ENCODE measurements around the gene BLTP2.
"Not testable (repeated sequence)": the region's sequence is repeated elsewhere in the genome, so short reads cannot be mapped to it uniquely, and the experiment has no call there.

The BLTP2 gene

DNA sequence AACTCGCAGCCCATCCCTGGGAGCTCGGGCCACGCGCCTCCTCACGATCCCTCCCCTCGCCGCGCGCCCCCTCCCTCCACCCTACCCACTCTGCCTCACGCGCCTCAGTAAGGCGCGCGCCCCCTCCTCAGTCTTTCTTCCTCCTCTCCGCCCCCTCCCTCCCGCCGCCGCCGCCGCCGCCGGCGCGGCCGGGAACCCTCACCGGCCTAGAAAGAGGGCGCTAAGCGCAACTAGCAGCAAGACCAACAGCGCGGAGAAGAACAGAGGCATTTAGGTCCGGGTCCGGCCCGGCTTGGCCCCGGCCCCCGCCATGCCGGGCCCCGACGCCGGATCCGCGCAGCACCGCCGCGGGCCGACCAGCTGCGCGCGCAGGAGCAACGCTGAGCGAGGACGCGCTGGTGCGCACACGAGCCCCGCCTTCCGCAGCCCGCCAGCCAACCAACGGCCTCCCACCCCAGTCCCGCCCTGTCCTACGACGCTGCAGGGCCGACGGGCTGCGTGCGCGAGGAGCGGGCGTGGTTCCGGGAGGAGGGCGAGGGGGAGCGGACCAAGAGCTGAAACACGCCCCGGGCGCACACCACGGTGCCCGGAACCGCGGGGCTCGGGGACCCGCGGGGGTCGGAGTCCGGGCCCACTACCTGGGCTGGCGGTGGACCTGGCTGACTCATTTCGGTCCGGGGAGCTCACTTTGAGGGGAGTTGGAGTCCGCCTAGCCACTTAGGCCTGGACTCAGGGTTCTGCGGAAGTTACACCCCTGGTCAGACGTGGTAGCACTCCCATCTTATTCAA lies at the start of gene BLTP2:
Gene BLTP2 (minus strand): TSS at position 372 of the 789 bp plus-strand sequence. CDS start 102 bp downstream, at position 270.
- peak; percentile 97 for DNase-seq
- in situ Hi-C loops (cut with HindIII; ENCODE audit: low pct_ligation_motif_present, low pct_unique_long_range_greater_than_20kb, low sequenced_read_pairs) = no loop called here

DNA sequence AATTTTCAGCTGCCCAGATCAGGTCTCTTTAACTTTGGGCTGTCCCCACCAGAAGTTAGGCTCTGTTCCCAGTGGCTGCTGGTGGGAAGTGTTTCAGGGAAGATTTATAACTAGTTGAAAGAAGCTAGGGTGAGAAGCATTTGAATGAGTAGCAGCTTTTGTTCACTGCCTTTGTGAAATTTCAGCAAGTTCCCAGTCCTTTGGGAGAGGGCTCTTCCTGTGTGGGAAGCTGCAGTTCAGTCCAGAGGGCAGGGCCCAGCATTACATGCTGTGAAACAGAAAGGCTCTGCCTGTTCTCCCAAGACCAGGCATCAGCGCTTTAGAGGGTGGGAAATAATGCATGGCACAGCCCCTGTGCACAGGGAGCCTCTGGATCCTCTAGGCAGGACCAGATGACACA lies 48.9 kb upstream of the BLTP2 start:
- in situ Hi-C loops (cut with HindIII; ENCODE audit: low pct_ligation_motif_present, low pct_unique_long_range_greater_than_20kb, low sequenced_read_pairs) = no loop called here
- DNase-seq = no peak

DNA sequence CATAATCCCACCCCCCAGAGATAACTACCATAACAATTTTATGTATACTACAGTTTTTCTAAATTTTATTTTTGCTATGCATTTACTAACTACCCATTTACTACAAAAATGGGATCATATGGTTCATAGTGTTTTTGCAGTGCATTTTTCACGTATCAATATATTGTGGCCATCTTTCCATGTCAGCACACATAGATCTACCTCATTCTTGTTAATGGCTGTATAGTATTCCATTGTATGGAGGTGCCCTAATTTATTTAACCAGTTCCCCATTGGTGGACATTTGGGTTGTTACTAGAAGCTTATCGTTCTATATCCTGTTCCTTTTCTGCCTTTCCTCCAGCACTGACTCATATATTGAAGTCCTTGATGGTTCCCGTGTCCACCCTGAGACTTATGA lies 44.1 kb upstream of the BLTP2 start:
- in situ Hi-C loops (cut with HindIII; ENCODE audit: low pct_ligation_motif_present, low pct_unique_long_range_greater_than_20kb, low sequenced_read_pairs) = no loop called here

GRCh38 chr17:28688481-28688880 lies 43.5 kb upstream of the BLTP2 start:
- no peak for DNase-seq
- in situ Hi-C loops (cut with HindIII; ENCODE audit: low pct_ligation_motif_present, low pct_unique_long_range_greater_than_20kb, low sequenced_read_pairs) = no loop called here

More for the DNA sequence above, 44.1 kb upstream of the BLTP2 start:
- no peak for DNase-seq

GRCh38 chr17:28686296-28686695 lies 41.3 kb upstream of the BLTP2 start:
- in situ Hi-C loops (cut with HindIII; ENCODE audit: low pct_ligation_motif_present, low pct_unique_long_range_greater_than_20kb, low sequenced_read_pairs) = no loop called here
- DNase-seq = no peak

DNA sequence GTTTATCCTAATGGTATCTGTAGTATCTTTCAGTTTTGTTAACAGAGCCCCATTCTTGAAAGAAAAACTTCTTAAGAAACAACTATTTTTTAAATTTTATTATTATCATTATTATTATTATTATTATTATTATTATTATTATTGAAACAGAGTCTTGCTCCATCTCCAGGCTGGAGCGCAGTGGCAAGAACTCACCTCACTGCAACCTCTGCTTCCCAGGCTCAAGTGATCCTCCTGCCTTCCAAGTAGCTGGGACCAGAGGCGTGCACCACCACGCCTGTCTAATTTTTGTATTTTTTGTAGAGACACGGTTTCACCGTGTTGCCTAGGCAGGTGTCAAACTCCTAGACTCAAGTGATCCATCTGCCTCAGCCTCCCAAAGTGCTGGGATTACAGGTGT lies 40.4 kb upstream of the BLTP2 start:
- DNase-seq = no peak
- in situ Hi-C loops (cut with HindIII; ENCODE audit: low pct_ligation_motif_present, low pct_unique_long_range_greater_than_20kb, low sequenced_read_pairs) = no loop called here

- in situ Hi-C loops (cut with HindIII; ENCODE audit: low pct_ligation_motif_present, low pct_unique_long_range_greater_than_20kb, low sequenced_read_pairs) = no loop called here
- DNase-seq = peak; percentile 69
These were observed 40.0 kb upstream of the BLTP2 start for GRCh38 chr17:28684963-28685362.

- DNase-seq = no peak
- in situ Hi-C loops (cut with HindIII; ENCODE audit: low pct_ligation_motif_present, low pct_unique_long_range_greater_than_20kb, low sequenced_read_pairs) = no loop called here
These were observed 37.7 kb upstream of the BLTP2 start for GRCh38 chr17:28682655-28683054.

GRCh38 chr17:28675980-28676379 lies 31.0 kb upstream of the BLTP2 start:
- in situ Hi-C loops (cut with HindIII; ENCODE audit: low pct_ligation_motif_present, low pct_unique_long_range_greater_than_20kb, low sequenced_read_pairs) = no loop called here
- DNase-seq = peak; percentile 32

DNA sequence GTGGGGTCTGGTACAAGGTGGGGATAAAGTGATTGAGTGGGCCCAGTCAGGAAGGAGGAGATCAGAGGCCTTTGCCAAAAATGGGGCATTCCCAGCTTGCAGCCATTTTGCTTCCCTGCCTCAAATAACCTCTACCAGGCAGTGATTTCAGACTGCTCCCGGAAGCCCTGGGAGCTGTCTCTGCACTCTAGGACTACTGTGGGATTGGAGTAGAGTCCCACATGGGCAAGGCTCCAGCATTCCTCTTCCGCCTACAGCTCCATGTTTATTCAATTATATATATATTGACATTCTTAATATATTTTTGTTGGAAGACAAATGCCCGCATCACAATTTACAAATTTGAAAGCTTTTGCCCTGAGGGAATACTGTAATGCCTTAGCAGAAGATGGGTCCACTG lies 30.5 kb upstream of the BLTP2 start:
- DNase-seq = no peak
- in situ Hi-C loops (cut with HindIII; ENCODE audit: low pct_ligation_motif_present, low pct_unique_long_range_greater_than_20kb, low sequenced_read_pairs) = no loop called here

DNA sequence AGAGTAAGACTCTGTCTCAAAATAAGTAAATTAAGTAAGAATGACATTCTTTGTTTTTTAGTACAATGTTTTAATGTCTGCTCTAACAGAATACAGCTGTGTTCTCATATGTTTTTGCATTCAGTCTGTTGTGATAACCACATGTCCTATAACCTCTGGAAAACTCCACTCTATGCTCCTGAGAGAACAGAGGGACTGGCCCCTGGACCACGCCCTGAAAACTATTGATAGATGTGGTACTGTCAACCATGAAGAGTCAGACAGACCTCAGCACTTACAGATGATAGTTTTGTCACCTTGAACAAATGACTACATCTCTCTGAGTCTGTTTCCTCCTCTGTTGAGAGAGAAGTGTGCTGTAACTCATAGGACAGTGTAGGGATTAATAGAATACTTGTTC lies 25.0 kb upstream of the BLTP2 start:
- in situ Hi-C loops (cut with HindIII; ENCODE audit: low pct_ligation_motif_present, low pct_unique_long_range_greater_than_20kb, low sequenced_read_pairs) = no loop called here
- no peak for DNase-seq

DNA sequence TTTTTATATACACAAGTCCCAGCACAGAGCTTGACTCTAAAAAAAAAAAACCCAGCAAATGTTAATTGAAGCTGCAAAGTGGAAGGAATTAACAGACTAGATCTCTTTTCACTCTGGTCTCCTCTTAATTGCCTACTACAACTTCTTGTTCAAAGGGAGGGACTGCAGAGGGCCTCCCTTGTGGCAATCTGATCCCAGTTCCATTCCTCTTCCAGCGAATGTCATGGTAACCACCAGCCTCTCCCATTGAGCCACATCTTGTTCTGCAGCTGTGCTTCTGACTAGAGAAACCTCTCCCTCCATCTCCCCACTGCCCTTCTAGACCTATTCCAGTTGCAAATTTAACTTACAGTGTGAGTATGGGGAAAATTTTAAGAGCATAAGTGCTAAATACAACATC lies 22.9 kb upstream of the BLTP2 start:
- no peak for DNase-seq
- in situ Hi-C loops (cut with HindIII; ENCODE audit: low pct_ligation_motif_present, low pct_unique_long_range_greater_than_20kb, low sequenced_read_pairs) = no loop called here

DNA sequence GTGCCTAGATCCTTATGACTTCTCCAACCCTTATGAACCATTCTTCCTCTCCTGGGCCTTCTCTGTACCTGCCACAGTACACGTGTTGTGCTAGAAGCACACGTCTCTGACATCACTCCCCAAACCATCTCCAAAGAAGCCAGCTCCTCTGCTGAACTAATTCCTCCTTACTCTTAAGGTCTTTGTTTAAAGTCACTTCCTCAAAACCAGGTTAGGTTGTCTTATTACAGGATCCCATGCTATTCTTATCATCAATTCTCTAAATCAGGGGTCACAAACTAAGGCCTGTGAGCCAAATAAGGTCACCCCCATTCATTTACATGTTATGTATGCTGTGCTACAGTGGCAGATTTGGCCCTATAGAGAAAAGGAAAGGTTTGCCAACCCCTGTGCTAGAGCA lies 21.0 kb upstream of the BLTP2 start:
- in situ Hi-C loops (cut with HindIII; ENCODE audit: low pct_ligation_motif_present, low pct_unique_long_range_greater_than_20kb, low sequenced_read_pairs) = no loop called here
- DNase-seq = no peak

DNA sequence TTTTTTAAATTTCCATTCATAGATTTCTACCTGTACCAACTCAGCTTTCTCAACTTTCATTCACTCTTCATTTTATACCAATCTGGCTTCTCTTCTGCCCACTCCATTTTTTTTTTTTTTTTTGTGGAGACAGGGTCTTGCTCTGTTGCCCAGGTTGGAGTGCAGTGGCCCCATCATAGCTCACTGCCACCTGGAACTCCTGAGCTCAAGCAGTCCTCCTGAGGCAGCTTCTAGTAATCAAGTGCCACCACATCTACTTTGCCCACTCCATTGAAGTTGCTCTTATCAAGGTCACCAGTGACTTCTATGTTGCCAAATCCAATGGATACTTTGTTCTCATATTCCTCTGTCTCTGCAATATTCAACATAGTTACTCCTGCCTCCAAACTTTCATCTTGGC lies 18.8 kb upstream of the BLTP2 start:
- no peak for DNase-seq
- in situ Hi-C loops (cut with HindIII; ENCODE audit: low pct_ligation_motif_present, low pct_unique_long_range_greater_than_20kb, low sequenced_read_pairs) = no loop called here

GRCh38 chr17:28662527-28662829 lies 17.5 kb upstream of the BLTP2 start:
- no peak for DNase-seq
- in situ Hi-C loops (cut with HindIII; ENCODE audit: low pct_ligation_motif_present, low pct_unique_long_range_greater_than_20kb, low sequenced_read_pairs) = no loop called here

DNA sequence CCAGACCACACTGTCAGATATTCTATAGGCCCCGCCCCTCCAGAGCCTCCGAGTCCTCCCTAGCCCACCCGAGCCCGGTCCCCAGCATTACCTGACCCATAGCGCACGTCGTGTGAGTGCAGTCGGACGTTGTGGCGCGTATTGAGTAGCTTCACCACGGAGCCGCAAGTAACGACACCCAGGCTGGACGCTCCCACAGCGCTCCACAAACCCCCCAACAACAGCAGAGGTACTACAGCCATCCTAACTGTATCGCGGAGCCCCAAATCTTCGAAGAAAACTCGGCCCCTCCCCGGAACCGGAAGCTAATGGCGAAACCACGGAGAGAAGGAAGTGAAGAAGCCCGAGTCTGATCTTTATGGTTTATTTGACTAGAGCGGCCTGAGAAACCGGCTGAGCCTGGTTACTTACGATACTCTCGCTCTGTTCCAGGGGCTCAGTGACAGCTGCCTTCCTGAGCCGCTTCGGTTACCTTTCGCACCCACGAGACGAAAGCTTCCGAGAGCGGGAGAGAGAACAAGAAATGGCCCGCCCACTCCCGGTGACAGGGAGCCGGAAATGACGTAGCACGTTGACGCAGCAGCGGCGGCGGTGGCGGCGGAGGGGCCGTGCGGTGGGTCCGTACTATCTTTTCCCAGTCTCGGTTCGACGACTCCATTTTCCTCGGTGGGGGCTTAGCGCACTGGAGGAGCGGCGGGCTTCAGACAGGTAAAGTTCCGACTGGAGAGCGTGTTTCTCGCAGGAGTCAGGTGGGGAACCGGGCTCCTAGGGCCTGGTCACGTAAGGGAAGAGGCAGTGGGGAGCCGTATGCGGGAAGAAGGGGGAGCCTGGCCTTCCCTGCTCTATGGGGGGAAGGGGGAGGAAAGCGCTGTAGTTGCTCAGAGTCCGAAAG lies 16.9 kb upstream of the BLTP2 start, which contains the start of the genes SDF2 and SUPT6H:
Gene SDF2 (minus strand): TSS at position 272 of the 892 bp plus-strand sequence. CDS start 30 bp downstream, at position 242.
Gene SUPT6H (plus strand): TSS at position 571 of the 892 bp plus-strand sequence. CDS start 11,197 bp downstream, outside the sequence.
- peak; percentile 90 for DNase-seq
- in situ Hi-C loops (cut with HindIII; ENCODE audit: low pct_ligation_motif_present, low pct_unique_long_range_greater_than_20kb, low sequenced_read_pairs) = no loop called here

DNA sequence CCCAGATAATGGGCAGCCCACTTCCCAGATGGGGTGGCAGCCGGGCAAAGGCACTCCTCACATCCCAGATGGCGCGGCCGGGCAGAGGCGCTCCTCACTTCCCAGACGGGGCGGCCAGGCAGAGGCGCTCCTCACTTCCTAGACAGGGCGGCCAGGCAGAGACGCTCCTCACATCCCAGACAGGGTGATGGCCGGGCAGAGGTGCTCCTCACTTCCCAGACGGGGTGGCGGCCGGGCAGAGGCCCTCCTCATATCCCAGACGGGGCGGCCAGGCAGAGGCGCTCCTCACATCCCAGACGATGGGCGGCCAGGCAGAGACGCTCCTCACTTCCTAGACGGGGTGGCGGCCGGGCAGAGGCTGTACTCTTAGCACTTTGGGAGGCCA lies 14.5 kb upstream of the BLTP2 start:
- DNase-seq; in situ Hi-C loops (cut with HindIII; ENCODE audit: low pct_ligation_motif_present, low pct_unique_long_range_greater_than_20kb, low sequenced_read_pairs): not testable (repeated sequence)

GRCh38 chr17:28658766-28659496 lies 14.0 kb upstream of the BLTP2 start:
- DNase-seq; in situ Hi-C loops (cut with HindIII; ENCODE audit: low pct_ligation_motif_present, low pct_unique_long_range_greater_than_20kb, low sequenced_read_pairs): not testable (repeated sequence)

DNA sequence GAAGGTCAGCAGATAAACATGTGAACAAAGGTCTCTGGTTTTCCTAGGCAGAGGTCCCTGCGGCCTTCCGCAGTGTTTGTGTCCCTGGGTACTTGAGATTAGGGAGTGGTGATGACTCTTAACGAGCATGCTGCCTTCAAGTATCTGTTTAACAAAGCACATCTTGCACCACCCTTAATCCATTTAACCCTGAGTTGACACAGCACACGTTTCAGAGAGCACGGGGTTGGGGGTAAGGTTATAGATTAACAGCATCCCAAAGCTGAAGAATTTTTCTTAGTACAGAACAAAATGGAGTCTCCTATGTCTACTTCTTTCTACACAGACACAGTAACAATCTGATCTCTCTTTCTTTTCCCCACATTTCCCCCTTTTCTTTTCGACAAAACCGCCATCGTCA lies 13.4 kb upstream of the BLTP2 start:
- DNase-seq; in situ Hi-C loops (cut with HindIII; ENCODE audit: low pct_ligation_motif_present, low pct_unique_long_range_greater_than_20kb, low sequenced_read_pairs): not testable (repeated sequence)
